DOHH2 (cell line): ENCODE data around the gene DZIP1L.

Experiments used
- H3F3A ChIP-seq: fragments of 200-600 bp; sonication (generic), shearing (Covaris generic); 2 replicates; pipeline ENCODE4 v1.6.0; 2016; ENCODE audit warnings: antibody characterized with exemption, mild to moderate bottlenecking; ENCODE audit not compliant: control insufficient read depth, insufficient read depth
- H3K27ac ChIP-seq: fragments of 200-600 bp; sonication (generic); 2 replicates; pipeline ENCODE4 v1.5.1; 2014; ENCODE audit warnings: low read depth, mild to moderate bottlenecking, low read length, moderate library complexity
- H3K27me3 ChIP-seq: fragments of 200-600 bp; sonication (generic); 2 replicates; pipeline ENCODE4 v1.6.1; 2014; ENCODE audit warnings: mild to moderate bottlenecking, low read length, mixed read lengths; ENCODE audit not compliant: control insufficient read depth
- H3K36me3 ChIP-seq: fragments of 200-600 bp; sonication (generic); 2 replicates; pipeline ENCODE4 v1.6.1; 2014; ENCODE audit warnings: mild to moderate bottlenecking, low read length, moderate library complexity, mixed read lengths; ENCODE audit not compliant: control insufficient read depth
- H3K4me1 ChIP-seq: fragments of 200-600 bp; sonication (generic); 2 replicates; pipeline ENCODE4 v1.6.1; 2014; ENCODE audit warnings: mild to moderate bottlenecking, low read length, mixed read lengths; ENCODE audit not compliant: control insufficient read depth
- H3K4me2 ChIP-seq: fragments of 200-600 bp; sonication (generic); 2 replicates; pipeline ENCODE4 v1.6.0; 2014; ENCODE audit warnings: mild to moderate bottlenecking, low read length, moderate library complexity
- H3K4me3 ChIP-seq: fragments of 200-600 bp; sonication (generic); 2 replicates; pipeline ENCODE4 v1.5.1; 2014; ENCODE audit warnings: mild to moderate bottlenecking, low read length, mixed read lengths
- H3K79me2 ChIP-seq: fragments of 200-600 bp; sonication (generic); 2 replicates; pipeline ENCODE4 v1.6.1; 2014; ENCODE audit warnings: mild to moderate bottlenecking, low read length, mixed read lengths; ENCODE audit not compliant: control insufficient read depth
- H3K9me2 ChIP-seq: fragments of 200-600 bp; sonication (generic); replicated peaks from 2 replicates; pipeline ENCODE4 v1.6.1; 2014; ENCODE audit warnings: mild to moderate bottlenecking, low read length, mixed read lengths; ENCODE audit not compliant: control insufficient read depth
- H3K9me3 ChIP-seq: fragments of 200-600 bp; sonication (generic); 2 replicates; pipeline ENCODE4 v1.6.1; 2014; ENCODE audit warnings: antibody characterized with exemption, low read length, mixed read lengths; ENCODE audit not compliant: control insufficient read depth, insufficient read depth
- H4K20me1 ChIP-seq: fragments of 200-600 bp; sonication (generic); 2 replicates; pipeline ENCODE4 v1.6.0; 2014; ENCODE audit warnings: low read depth, mild to moderate bottlenecking, antibody characterized with exemption, low read length, moderate library complexity; ENCODE audit not compliant: control insufficient read depth, insufficient read depth
- CTCF ChIP-seq: fragments of 200-600 bp; sonication (generic); IDR thresholded peaks from one replicate; pipeline ENCODE4 v1.5.1; 2014; ENCODE audit warnings: antibody characterized with exemption, mild to moderate bottlenecking, low read depth, low read length; ENCODE audit not compliant: poor library complexity, severe bottlenecking
- EZH2phosphoT487 ChIP-seq: fragments of 200-600 bp; sonication (generic); IDR thresholded peaks from 2 replicates; pipeline ENCODE4 v1.6.1; 2017; ENCODE audit warnings: borderline replicate concordance, mild to moderate bottlenecking, antibody characterized with exemption, low read length, moderate library complexity, mixed read lengths

DZIP1L gene

GRCh38 chr3:138081371-138082084 lies 33.9 kb downstream of the DZIP1L start:
- H3K27me3 ChIP-seq = peaks cover 14% of the 10 kb centered on the region

GRCh38 chr3:138079901-138080300 lies 35.5 kb downstream of the DZIP1L start:
- no peaks in the 10 kb centered on the region for H3K4me1 ChIP-seq
- no peak overlapping the region for H3K4me2 ChIP-seq
- H4K20me1 ChIP-seq = no peaks in the 10 kb centered on the region
- H3K36me3 ChIP-seq = no peaks in the 10 kb centered on the region
- no peaks in the 10 kb centered on the region for H3K9me3 ChIP-seq
- H3K4me3 ChIP-seq = no peak overlapping the region
- H3K9me2 ChIP-seq = no peaks in the 10 kb centered on the region
- H3K27ac ChIP-seq = no peak overlapping the region
- no peaks in the 10 kb centered on the region for H3F3A ChIP-seq
- TF ChIP-seq EZH2phosphoT487 (no peak), CTCF (no peak)
- H3K79me2 ChIP-seq = no peaks in the 10 kb centered on the region
- peaks cover 14% of the 10 kb centered on the region for H3K27me3 ChIP-seq

More at GRCh38 chr3:138081371-138082084, 33.9 kb downstream of the DZIP1L start:
- no peak for TF ChIP-seq CTCF
- no peak for TF ChIP-seq EZH2phosphoT487
- no peaks in the 10 kb centered on the region for H3F3A ChIP-seq
- no peaks in the 10 kb centered on the region for H3K9me3 ChIP-seq
- H3K4me2 ChIP-seq = no peak overlapping the region
- no peak overlapping the region for H3K27ac ChIP-seq
- H3K9me2 ChIP-seq = no peaks in the 10 kb centered on the region
- no peak overlapping the region for H3K4me3 ChIP-seq
- H3K4me1 ChIP-seq = no peaks in the 10 kb centered on the region
- H4K20me1 ChIP-seq = no peaks in the 10 kb centered on the region
- H3K79me2 ChIP-seq = no peaks in the 10 kb centered on the region
- no peaks in the 10 kb centered on the region for H3K36me3 ChIP-seq

GRCh38 chr3:138078901-138079344 lies 36.5 kb downstream of the DZIP1L start:
- H3K27ac ChIP-seq = no peak overlapping the region
- no peaks in the 10 kb centered on the region for H3F3A ChIP-seq
- no peaks in the 10 kb centered on the region for H3K79me2 ChIP-seq
- peaks cover 14% of the 10 kb centered on the region for H3K27me3 ChIP-seq
- no peaks in the 10 kb centered on the region for H3K9me2 ChIP-seq
- H4K20me1 ChIP-seq = no peaks in the 10 kb centered on the region
- H3K4me3 ChIP-seq = no peak overlapping the region
- H3K36me3 ChIP-seq = no peaks in the 10 kb centered on the region
- H3K4me2 ChIP-seq = no peak overlapping the region
- TF ChIP-seq CTCF (no peak), EZH2phosphoT487 (no peak)
- H3K4me1 ChIP-seq = no peaks in the 10 kb centered on the region
- H3K9me3 ChIP-seq = no peaks in the 10 kb centered on the region
